ENCODE measurements around the gene LBH.
A peak's percentile ranks its signal among the peaks of the same experiment; 100 is the strongest.

LBH gene

DNA sequence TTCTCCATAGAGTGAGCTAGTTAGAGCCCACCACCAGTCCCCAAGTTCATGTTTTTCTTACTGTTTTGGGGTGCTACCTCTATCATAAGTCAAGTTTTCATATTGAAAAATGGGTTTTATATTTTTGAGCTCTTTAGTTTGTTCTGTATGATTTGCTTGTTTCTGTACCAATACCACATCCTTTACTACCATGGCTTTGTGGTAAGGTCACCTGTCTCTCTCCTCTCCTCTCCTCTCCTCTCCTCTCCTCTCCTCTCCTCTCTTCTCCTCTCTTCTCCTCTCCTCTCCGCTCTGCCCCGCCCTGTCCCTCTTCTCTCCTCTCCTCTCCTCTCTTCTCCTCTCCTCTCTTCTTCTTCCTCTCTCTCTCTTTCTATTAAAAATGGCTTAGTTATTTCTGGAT, 22.1 kb upstream of the LBH start:
- TF ChIP-seq TCF12 (IDR thresholded peaks at IDR 0.05; ENCODE audit: low read depth) (no peak), NFIC (IDR thresholded peaks at IDR 0.05) (no peak), YY1 (IDR thresholded peaks at IDR 0.05; ENCODE audit: low read depth) (no peak), FOXM1 (IDR thresholded peaks at IDR 0.05; ENCODE audit: borderline replicate concordance, low read depth) (no peak), ZBTB7A (IDR thresholded peaks at IDR 0.05; ENCODE audit: low read depth) (no peak), CEBPB (IDR thresholded peaks at IDR 0.05) (no peak), CREB1 (IDR thresholded peaks at IDR 0.05; ENCODE audit: low read depth) (no peak), EP300 (IDR thresholded peaks at IDR 0.05; ENCODE audit: borderline replicate concordance) (no peak), EGR1 (IDR thresholded peaks at IDR 0.05) (no peak)
- TF ChIP-seq, protein P1, sequence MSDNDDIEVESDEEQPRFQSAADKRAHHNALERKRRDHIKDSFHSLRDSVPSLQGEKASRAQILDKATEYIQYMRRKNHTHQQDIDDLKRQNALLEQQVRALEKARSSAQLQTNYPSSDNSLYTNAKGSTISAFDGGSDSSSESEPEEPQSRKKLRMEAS (IDR thresholded peaks at IDR 0.05): no peak
- TF ChIP-seq, protein P2, sequence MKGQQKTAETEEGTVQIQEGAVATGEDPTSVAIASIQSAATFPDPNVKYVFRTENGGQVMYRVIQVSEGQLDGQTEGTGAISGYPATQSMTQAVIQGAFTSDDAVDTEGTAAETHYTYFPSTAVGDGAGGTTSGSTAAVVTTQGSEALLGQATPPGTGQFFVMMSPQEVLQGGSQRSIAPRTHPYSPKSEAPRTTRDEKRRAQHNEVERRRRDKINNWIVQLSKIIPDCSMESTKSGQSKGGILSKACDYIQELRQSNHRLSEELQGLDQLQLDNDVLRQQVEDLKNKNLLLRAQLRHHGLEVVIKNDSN (IDR thresholded peaks at IDR 0.05): no peak

DNA sequence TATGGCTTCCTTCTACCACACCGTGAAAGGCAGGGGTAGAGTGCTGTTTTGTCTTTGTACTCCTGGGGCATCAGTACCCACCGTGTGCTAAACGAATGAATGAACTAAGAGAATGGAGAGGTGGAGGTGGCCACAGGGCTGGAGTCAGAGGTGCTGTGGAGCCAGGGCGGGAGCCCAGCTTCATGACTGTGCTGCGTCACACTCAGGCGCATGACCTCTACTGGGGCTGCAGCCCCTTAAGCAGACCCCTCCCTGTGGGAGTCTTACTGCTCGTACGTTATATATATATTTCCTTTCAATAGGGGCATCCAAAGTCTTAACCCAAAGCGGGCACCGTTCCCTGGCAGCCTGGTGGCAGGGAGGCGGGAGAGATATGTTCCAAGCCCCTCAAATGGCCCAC, 18.0 kb upstream of the LBH start:
- TF ChIP-seq, protein P3, sequence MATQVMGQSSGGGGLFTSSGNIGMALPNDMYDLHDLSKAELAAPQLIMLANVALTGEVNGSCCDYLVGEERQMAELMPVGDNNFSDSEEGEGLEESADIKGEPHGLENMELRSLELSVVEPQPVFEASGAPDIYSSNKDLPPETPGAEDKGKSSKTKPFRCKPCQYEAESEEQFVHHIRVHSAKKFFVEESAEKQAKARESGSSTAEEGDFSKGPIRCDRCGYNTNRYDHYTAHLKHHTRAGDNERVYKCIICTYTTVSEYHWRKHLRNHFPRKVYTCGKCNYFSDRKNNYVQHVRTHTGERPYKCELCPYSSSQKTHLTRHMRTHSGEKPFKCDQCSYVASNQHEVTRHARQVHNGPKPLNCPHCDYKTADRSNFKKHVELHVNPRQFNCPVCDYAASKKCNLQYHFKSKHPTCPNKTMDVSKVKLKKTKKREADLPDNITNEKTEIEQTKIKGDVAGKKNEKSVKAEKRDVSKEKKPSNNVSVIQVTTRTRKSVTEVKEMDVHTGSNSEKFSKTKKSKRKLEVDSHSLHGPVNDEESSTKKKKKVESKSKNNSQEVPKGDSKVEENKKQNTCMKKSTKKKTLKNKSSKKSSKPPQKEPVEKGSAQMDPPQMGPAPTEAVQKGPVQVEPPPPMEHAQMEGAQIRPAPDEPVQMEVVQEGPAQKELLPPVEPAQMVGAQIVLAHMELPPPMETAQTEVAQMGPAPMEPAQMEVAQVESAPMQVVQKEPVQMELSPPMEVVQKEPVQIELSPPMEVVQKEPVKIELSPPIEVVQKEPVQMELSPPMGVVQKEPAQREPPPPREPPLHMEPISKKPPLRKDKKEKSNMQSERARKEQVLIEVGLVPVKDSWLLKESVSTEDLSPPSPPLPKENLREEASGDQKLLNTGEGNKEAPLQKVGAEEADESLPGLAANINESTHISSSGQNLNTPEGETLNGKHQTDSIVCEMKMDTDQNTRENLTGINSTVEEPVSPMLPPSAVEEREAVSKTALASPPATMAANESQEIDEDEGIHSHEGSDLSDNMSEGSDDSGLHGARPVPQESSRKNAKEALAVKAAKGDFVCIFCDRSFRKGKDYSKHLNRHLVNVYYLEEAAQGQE (IDR thresholded peaks at IDR 0.05; ENCODE audit: low read depth): no peak
- TF ChIP-seq, protein P2 (IDR thresholded peaks at IDR 0.05): no peak
- no peak for TF ChIP-seq EGR1 (IDR thresholded peaks at IDR 0.05)
- TF ChIP-seq, protein P1 (IDR thresholded peaks at IDR 0.05): no peak
- TF ChIP-seq CREB1 (IDR thresholded peaks at IDR 0.05; ENCODE audit: low read depth): no peak
- TF ChIP-seq EP300 (IDR thresholded peaks at IDR 0.05; ENCODE audit: borderline replicate concordance): no peak
- TF ChIP-seq CEBPB (IDR thresholded peaks at IDR 0.05): no peak
- no peak for TF ChIP-seq ZBTB7A (IDR thresholded peaks at IDR 0.05; ENCODE audit: low read depth)
- TF ChIP-seq RAD21 (IDR thresholded peaks at IDR 0.05; ENCODE audit: low read depth): no peak
- TF ChIP-seq NFIC (IDR thresholded peaks at IDR 0.05): no peak
- TF ChIP-seq TAF1 (IDR thresholded peaks at IDR 0.05; ENCODE audit: low read depth): no peak
- TF ChIP-seq FOXM1 (IDR thresholded peaks at IDR 0.05; ENCODE audit: borderline replicate concordance, low read depth): no peak
- TF ChIP-seq TEAD4 (IDR thresholded peaks at IDR 0.05): no peak
- no peak for TF ChIP-seq TCF12 (IDR thresholded peaks at IDR 0.05; ENCODE audit: low read depth)
- TF ChIP-seq YY1 (IDR thresholded peaks at IDR 0.05; ENCODE audit: low read depth): no peak

DNA sequence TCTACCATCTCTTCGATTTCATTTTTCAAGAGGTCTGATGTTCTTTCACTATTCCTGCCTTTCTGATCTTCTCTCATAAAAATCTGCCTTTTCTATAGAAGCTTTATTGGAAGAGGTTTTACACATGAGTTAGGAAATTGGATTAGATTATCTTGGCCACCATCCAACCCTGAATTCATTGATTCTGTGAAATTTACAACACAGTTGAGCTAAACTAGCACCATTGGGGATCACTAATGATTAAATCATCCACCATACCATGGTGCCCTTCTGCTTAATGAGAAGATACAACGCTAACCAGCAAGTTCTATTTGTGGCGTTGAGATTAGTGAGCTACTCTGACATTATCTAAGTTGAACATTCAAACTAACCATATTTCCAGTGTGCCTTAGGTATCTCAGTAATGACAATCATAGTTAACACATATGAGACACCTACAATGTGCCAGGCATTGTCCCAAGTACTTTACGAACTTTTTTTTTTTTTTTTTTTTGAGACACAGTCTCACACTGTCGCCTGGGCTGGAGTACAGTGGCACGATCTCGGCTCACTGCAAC, 17.3 kb upstream of the LBH start:
- no peak for TF ChIP-seq CEBPB (IDR thresholded peaks at IDR 0.05)

DNA sequence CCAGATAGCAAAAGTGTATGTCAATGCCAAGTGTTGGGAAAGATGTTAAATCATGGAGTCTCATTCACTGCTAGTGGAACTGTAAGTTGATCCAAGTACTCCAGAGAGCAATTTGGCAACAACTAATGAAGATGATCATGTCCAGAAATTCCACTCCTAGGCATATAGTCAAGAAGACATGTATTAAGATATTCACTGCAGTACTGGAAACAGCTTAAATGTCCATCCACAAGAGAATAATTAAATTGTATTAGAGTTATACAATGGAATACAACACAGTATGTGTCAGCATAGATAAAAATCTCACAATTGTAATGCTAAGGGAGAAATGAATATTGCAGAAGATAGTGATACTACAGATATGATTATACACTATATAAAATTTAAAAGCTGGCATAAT, 15.2 kb upstream of the LBH start:
- TF ChIP-seq FOXM1 (IDR thresholded peaks at IDR 0.05; ENCODE audit: borderline replicate concordance, low read depth) (no peak), TAF1 (IDR thresholded peaks at IDR 0.05; ENCODE audit: low read depth) (no peak), EP300 (IDR thresholded peaks at IDR 0.05; ENCODE audit: borderline replicate concordance) (no peak), RAD21 (IDR thresholded peaks at IDR 0.05; ENCODE audit: low read depth) (no peak), CREB1 (IDR thresholded peaks at IDR 0.05; ENCODE audit: low read depth) (no peak), TCF12 (IDR thresholded peaks at IDR 0.05; ENCODE audit: low read depth) (no peak), ZBTB7A (IDR thresholded peaks at IDR 0.05; ENCODE audit: low read depth) (no peak), EGR1 (IDR thresholded peaks at IDR 0.05) (no peak), TEAD4 (IDR thresholded peaks at IDR 0.05) (no peak)
- TF ChIP-seq, protein P3 (IDR thresholded peaks at IDR 0.05; ENCODE audit: low read depth): no peak
- TF ChIP-seq, protein P2 (IDR thresholded peaks at IDR 0.05): no peak

DNA sequence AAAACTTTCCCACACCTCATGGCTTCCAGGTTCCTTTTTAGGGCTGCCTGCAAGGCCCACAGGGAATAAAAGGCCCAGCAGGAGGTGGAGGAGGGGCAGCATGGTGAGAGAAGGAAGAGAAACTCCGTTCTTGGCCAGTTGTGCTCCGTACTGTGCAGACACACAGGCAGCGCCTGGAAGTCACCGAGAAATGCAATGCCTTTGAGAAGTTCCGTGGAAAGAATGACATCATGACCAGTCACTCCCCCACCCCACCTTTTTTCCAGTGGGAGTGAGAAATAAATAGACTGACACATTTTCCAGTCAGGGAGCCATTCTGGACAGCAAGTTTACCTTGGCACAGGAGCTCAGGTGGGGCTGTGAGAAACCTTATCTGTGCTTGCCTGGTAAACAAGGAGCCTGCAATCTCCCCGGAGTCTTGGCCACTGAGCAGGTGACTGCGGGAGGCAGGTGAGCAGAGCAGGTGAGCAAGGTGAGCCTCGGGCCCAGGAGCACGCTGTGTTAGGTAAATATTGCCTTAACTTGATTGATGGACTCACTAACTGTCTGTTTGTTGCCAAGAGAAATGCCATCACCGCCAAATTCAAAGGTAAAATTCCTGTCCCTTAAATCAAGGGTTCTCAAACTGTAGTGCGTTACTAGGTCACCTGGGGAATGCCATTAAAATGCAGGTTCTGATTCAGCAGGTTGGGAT, 13.5 kb upstream of the LBH start:
- TF ChIP-seq NFIC (IDR thresholded peaks at IDR 0.05) (peak; percentile 99), EP300 (IDR thresholded peaks at IDR 0.05; ENCODE audit: borderline replicate concordance) (peak; percentile 97), TEAD4 (IDR thresholded peaks at IDR 0.05) (peak; percentile 75), ZBTB7A (IDR thresholded peaks at IDR 0.05; ENCODE audit: low read depth) (no peak), TAF1 (IDR thresholded peaks at IDR 0.05; ENCODE audit: low read depth) (no peak), RAD21 (IDR thresholded peaks at IDR 0.05; ENCODE audit: low read depth) (peak; percentile 5; the same call in 1 of the 2 replicates), TCF12 (IDR thresholded peaks at IDR 0.05; ENCODE audit: low read depth) (peak; percentile 97), FOXM1 (IDR thresholded peaks at IDR 0.05; ENCODE audit: borderline replicate concordance, low read depth) (peak; percentile 86), CREB1 (IDR thresholded peaks at IDR 0.05; ENCODE audit: low read depth) (no peak), CEBPB (IDR thresholded peaks at IDR 0.05) (no peak), EGR1 (IDR thresholded peaks at IDR 0.05) (no peak; the same call in 1 of the 2 replicates), YY1 (IDR thresholded peaks at IDR 0.05; ENCODE audit: low read depth) (peak; percentile 59; the same call in 1 of the 2 replicates)
- TF ChIP-seq, protein P2 (IDR thresholded peaks at IDR 0.05): peak; percentile 44
- TF ChIP-seq, protein P1 (IDR thresholded peaks at IDR 0.05): peak; percentile 78
- TF ChIP-seq, protein P3 (IDR thresholded peaks at IDR 0.05; ENCODE audit: low read depth): no peak; the same call in 1 of the 2 replicates

Data from Ishikawa (cell line).